MM.1S (cell line): ENCODE data around the gene TAC1.

Source experiments
- DNase-seq: peaks from one replicate; pipeline ENCODE4 v3.0.0-alpha.2; 2015
- H2AFZ ChIP-seq: fragments of 300-600 bp; sonication (generic); 2 replicates; pipeline ENCODE4 v1.6.0; 2016; ENCODE audit warnings: antibody characterized with exemption, low read length
- H3F3A ChIP-seq: fragments of 300-600 bp; sonication (generic); 2 replicates; pipeline ENCODE4 v1.6.1; 2016; ENCODE audit warnings: mild to moderate bottlenecking, antibody characterized with exemption, low read length, moderate library complexity, mixed read lengths; ENCODE audit not compliant: insufficient read depth
- H3K27ac ChIP-seq: fragments of 300-600 bp; sonication (generic); 2 replicates; pipeline ENCODE4 v1.5.1; 2016; ENCODE audit warnings: mild to moderate bottlenecking, low read length
- H3K27me3 ChIP-seq: fragments of 300-600 bp; sonication (generic); replicated peaks from 2 replicates; pipeline ENCODE4 v1.6.0; 2016; ENCODE audit warnings: low read length; ENCODE audit not compliant: insufficient read depth
- H3K36me3 ChIP-seq: fragments of 300-600 bp; sonication (generic); replicated peaks from 2 replicates; pipeline ENCODE4 v1.6.1; 2016; ENCODE audit warnings: mild to moderate bottlenecking, low read length, mixed read lengths; ENCODE audit not compliant: insufficient read depth
- H3K4me1 ChIP-seq: fragments of 300-600 bp; sonication (generic); 2 replicates; pipeline ENCODE4 v1.6.1; 2016; ENCODE audit warnings: low read length, mixed read lengths
- H3K4me2 ChIP-seq: fragments of 300-600 bp; sonication (generic); 2 replicates; pipeline ENCODE4 v1.6.0; 2016; ENCODE audit warnings: low read depth, low read length
- H3K4me3 ChIP-seq: fragments of 300-600 bp; sonication (generic); 2 replicates; pipeline ENCODE4 v1.5.1; 2016; ENCODE audit warnings: low read length, mixed read lengths
- H3K79me2 ChIP-seq: fragments of 300-600 bp; sonication (generic); 2 replicates; pipeline ENCODE4 v1.6.1; 2016; ENCODE audit warnings: mixed run types, low read length, mixed read lengths
- H3K9ac ChIP-seq: fragments of 300-600 bp; sonication (generic); 2 replicates; pipeline ENCODE4 v1.6.1; 2016; ENCODE audit warnings: low read length, mixed read lengths
- H3K9me2 ChIP-seq: fragments of 300-600 bp; sonication (generic); replicated peaks from 2 replicates; pipeline ENCODE4 v1.6.1; 2016; ENCODE audit warnings: mild to moderate bottlenecking, low read length, mixed read lengths; ENCODE audit not compliant: insufficient read depth
- H3K9me3 ChIP-seq: fragments of 300-600 bp; sonication (generic); replicated peaks from 2 replicates; pipeline ENCODE4 v1.6.1; 2016; ENCODE audit warnings: mild to moderate bottlenecking, low read length, mixed read lengths; ENCODE audit not compliant: insufficient read depth
- H4K20me1 ChIP-seq: fragments of 300-600 bp; sonication (generic); 2 replicates; pipeline ENCODE4 v1.6.1; 2016; ENCODE audit warnings: mild to moderate bottlenecking, low read length, moderate library complexity, mixed read lengths; ENCODE audit not compliant: insufficient read depth
- CTCF ChIP-seq: fragments of 300-600 bp; sonication (generic); IDR thresholded peaks from 2 replicates; pipeline ENCODE4 v1.5.1; 2016; ENCODE audit warnings: antibody characterized with exemption, low read length, mixed read lengths
- EZH2 ChIP-seq: fragments of 300-600 bp; sonication (generic); optimal IDR thresholded peaks from 2 replicates; pipeline ENCODE3; 2017; ENCODE audit warnings: low read depth, mild to moderate bottlenecking, antibody characterized with exemption, low read length, mixed read lengths
- EZH2phosphoT487 ChIP-seq: fragments of 300-600 bp; sonication (generic); IDR thresholded peaks from 2 replicates; pipeline ENCODE4 v1.6.1; 2018; ENCODE audit warnings: antibody characterized with exemption, low read length

TAC1 gene, protein sequence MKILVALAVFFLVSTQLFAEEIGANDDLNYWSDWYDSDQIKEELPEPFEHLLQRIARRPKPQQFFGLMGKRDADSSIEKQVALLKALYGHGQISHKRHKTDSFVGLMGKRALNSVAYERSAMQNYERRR

DNA sequence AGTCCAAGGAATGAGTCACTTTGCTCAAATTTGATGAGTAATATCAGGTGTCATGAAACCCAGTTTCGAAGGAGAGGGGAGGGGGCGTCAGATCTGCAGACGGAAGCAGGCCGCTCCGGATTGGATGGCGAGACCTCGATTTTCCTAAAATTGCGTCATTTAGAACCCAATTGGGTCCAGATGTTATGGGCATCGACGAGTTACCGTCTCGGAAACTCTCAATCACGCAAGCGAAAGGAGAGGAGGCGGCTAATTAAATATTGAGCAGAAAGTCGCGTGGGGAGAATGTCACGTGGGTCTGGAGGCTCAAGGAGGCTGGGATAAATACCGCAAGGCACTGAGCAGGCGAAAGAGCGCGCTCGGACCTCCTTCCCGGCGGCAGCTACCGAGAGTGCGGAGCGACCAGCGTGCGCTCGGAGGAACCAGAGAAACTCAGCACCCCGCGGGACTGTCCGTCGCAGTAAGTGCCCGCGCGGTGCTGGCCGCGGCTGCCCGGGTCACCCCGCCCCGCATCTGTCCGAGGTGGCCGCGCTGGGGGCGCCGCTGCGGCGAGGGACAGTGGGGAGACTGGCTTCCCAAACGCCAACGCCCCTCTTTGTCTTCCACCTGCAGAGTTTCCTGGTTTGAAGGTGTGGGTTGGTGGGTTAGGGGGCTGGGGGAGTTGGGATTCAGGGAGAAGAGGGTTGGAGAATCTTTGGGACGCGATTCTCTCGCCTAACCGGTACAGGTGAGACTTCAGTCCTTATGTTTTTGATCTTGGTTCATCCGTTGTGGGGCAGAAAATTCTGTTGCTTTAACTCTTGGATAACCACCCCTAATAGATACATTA lies at the start of gene TAC1:
TSS of gene TAC1 (plus strand) at position 351 of the 829 bp plus-strand sequence. CDS start 527 bp downstream, outside the sequence.
- H3K4me1 ChIP-seq = no peaks in the 10 kb centered on the region
- H3K4me3 ChIP-seq = no peak within 1 kb of the TSS
- no peaks in the 10 kb centered on the region for H3K27me3 ChIP-seq
- TF ChIP-seq CTCF (no peak), EZH2 (no peak), EZH2phosphoT487 (no peak)
- H3K9me3 ChIP-seq = no peaks in the 10 kb centered on the region
- no peak within 1 kb of the TSS for H2AFZ ChIP-seq
- H3K9me2 ChIP-seq = no peaks in the 10 kb centered on the region
- no peaks in the 10 kb centered on the region for H3F3A ChIP-seq
- H3K27ac ChIP-seq = no peak within 1 kb of the TSS
- no peaks in the 10 kb centered on the region for H3K36me3 ChIP-seq
- no peaks in the 10 kb centered on the region for H3K79me2 ChIP-seq
- no peak for DNase-seq
- H3K4me2 ChIP-seq = no peak within 1 kb of the TSS
- no peaks in the 10 kb centered on the region for H4K20me1 ChIP-seq
- no peak within 1 kb of the TSS for H3K9ac ChIP-seq

GRCh38 chr7:97685952-97686351 lies 45.9 kb upstream of the TAC1 start:
- no peaks in the 10 kb centered on the region for H3K9me2 ChIP-seq
- no peaks in the 10 kb centered on the region for H3K4me1 ChIP-seq
- no peak for DNase-seq
- no peaks in the 10 kb centered on the region for H3K27me3 ChIP-seq
- no peak overlapping the region for H2AFZ ChIP-seq
- no peaks in the 10 kb centered on the region for H3K36me3 ChIP-seq
- H3K27ac ChIP-seq = no peak overlapping the region
- no peaks in the 10 kb centered on the region for H4K20me1 ChIP-seq
- no peaks in the 10 kb centered on the region for H3F3A ChIP-seq
- no peaks in the 10 kb centered on the region for H3K9me3 ChIP-seq
- no peak overlapping the region for H3K4me2 ChIP-seq
- H3K9ac ChIP-seq = no peak overlapping the region
- H3K79me2 ChIP-seq = no peaks in the 10 kb centered on the region
- H3K4me3 ChIP-seq = no peak overlapping the region
- TF ChIP-seq EZH2phosphoT487 (no peak), EZH2 (no peak), CTCF (no peak)

- no peak overlapping the region for H3K4me3 ChIP-seq
- H3K27ac ChIP-seq = no peak overlapping the region
- no peaks in the 10 kb centered on the region for H3K79me2 ChIP-seq
- no peak overlapping the region for H2AFZ ChIP-seq
- no peaks in the 10 kb centered on the region for H3K4me1 ChIP-seq
- H3K27me3 ChIP-seq = no peaks in the 10 kb centered on the region
- H3K9me3 ChIP-seq = no peaks in the 10 kb centered on the region
- no peak overlapping the region for H3K4me2 ChIP-seq
- TF ChIP-seq CTCF (no peak), EZH2 (no peak), EZH2phosphoT487 (no peak)
- H4K20me1 ChIP-seq = no peaks in the 10 kb centered on the region
- no peak for DNase-seq
- H3F3A ChIP-seq = no peaks in the 10 kb centered on the region
- H3K36me3 ChIP-seq = no peaks in the 10 kb centered on the region
- H3K9me2 ChIP-seq = no peaks in the 10 kb centered on the region
- H3K9ac ChIP-seq = no peak overlapping the region
Measured at GRCh38 chr7:97693586-97693985, 38.3 kb upstream of the TAC1 start.
